ENCODE measurements around the gene CACNA2D2.

CACNA2D2 gene

GRCh38 chr3:50327129-50327528 lies 176.3 kb downstream of the CACNA2D2 start:
- peak overlapping the region; percentile 88 for H3K27ac Mint-ChIP-seq
- ATAC-seq, result no peak

GRCh38 chr3:50326182-50326541 lies 177.3 kb downstream of the CACNA2D2 start:
- no peak overlapping the region for H3K27ac Mint-ChIP-seq
- no peaks in the 10 kb centered on the region for H3K9me3 Mint-ChIP-seq
- H3K4me1 Mint-ChIP-seq, result peaks cover 30% of the 10 kb centered on the region
- peaks cover 57% of the 10 kb centered on the region for H3K36me3 Mint-ChIP-seq
- no peak for DNase-seq (ENCODE audit: low spot score in 2 of 2)
- peak overlapping the region; percentile 80 for H3K4me3 Mint-ChIP-seq
- ATAC-seq, result no peak

More at GRCh38 chr3:50327129-50327528, 176.3 kb downstream of the CACNA2D2 start:
- H3K36me3 Mint-ChIP-seq, result peaks cover 67% of the 10 kb centered on the region
- peaks cover 30% of the 10 kb centered on the region for H3K4me1 Mint-ChIP-seq
- DNase-seq (ENCODE audit: low spot score in 2 of 2), result no peak
- peak overlapping the region; percentile 80 for H3K4me3 Mint-ChIP-seq
- H3K9me3 Mint-ChIP-seq, result no peaks in the 10 kb centered on the region

- no peak overlapping the region for H3K4me3 Mint-ChIP-seq
- no peaks in the 10 kb centered on the region for H3K9me3 Mint-ChIP-seq
- peaks cover 31% of the 10 kb centered on the region for H3K4me1 Mint-ChIP-seq
- peaks cover 52% of the 10 kb centered on the region for H3K36me3 Mint-ChIP-seq
- ATAC-seq (no peak), DNase-seq (ENCODE audit: low spot score in 2 of 2) (no peak)
- peak overlapping the region; percentile 91 for H3K27ac Mint-ChIP-seq
These were observed 177.8 kb downstream of the CACNA2D2 start for GRCh38 chr3:50325497-50326181.

GRCh38 chr3:50325113-50325480 lies 178.3 kb downstream of the CACNA2D2 start:
- H3K4me3 Mint-ChIP-seq, result no peak overlapping the region
- H3K9me3 Mint-ChIP-seq, result no peaks in the 10 kb centered on the region
- H3K4me1 Mint-ChIP-seq, result peaks cover 37% of the 10 kb centered on the region
- peaks cover 46% of the 10 kb centered on the region for H3K36me3 Mint-ChIP-seq
- peak overlapping the region; percentile 91 for H3K27ac Mint-ChIP-seq
- no peak for DNase-seq (ENCODE audit: low spot score in 2 of 2)
- ATAC-seq, result no peak

GRCh38 chr3:50324351-50325112 lies 178.9 kb downstream of the CACNA2D2 start:
- peaks cover 42% of the 10 kb centered on the region for H3K4me1 Mint-ChIP-seq
- no peaks in the 10 kb centered on the region for H3K9me3 Mint-ChIP-seq
- H3K36me3 Mint-ChIP-seq, result peaks cover 41% of the 10 kb centered on the region
- peak; percentile 42 for ATAC-seq
- peak overlapping the region; percentile 91 for H3K27ac Mint-ChIP-seq
- H3K4me3 Mint-ChIP-seq, result no peak overlapping the region
- DNase-seq (ENCODE audit: low spot score in 2 of 2), result peak; percentile 52 to 82

GRCh38 chr3:50323614-50324199 lies 179.7 kb downstream of the CACNA2D2 start:
- Mint-ChIP-seq H3K36me3 (peaks cover 33% of the 10 kb centered on the region), H3K27ac (peak overlapping the region; percentile 91), H3K4me3 (peak overlapping the region; percentile 78), H3K4me1 (peaks cover 50% of the 10 kb centered on the region), H3K9me3 (no peaks in the 10 kb centered on the region)
- no peak for DNase-seq (ENCODE audit: low spot score in 2 of 2)
- ATAC-seq, result no peak

GRCh38 chr3:50323092-50323600 lies 180.3 kb downstream of the CACNA2D2 start:
- DNase-seq (ENCODE audit: low spot score in 2 of 2), result no peak
- peak overlapping the region; percentile 78 for H3K4me3 Mint-ChIP-seq
- H3K9me3 Mint-ChIP-seq, result no peaks in the 10 kb centered on the region
- H3K36me3 Mint-ChIP-seq, result peaks cover 27% of the 10 kb centered on the region
- peaks cover 56% of the 10 kb centered on the region for H3K4me1 Mint-ChIP-seq
- peak overlapping the region; percentile 91 for H3K27ac Mint-ChIP-seq
- ATAC-seq, result no peak

- DNase-seq (ENCODE audit: low spot score in 2 of 2) (no peak), ATAC-seq (no peak)
- Mint-ChIP-seq H3K36me3 (peaks cover 23% of the 10 kb centered on the region), H3K9me3 (no peaks in the 10 kb centered on the region), H3K4me1 (peaks cover 57% of the 10 kb centered on the region), H3K4me3 (peak within 1 kb of the TSS; percentile 78), H3K27ac (peak within 1 kb of the TSS; percentile 98)
These were observed 180.9 kb downstream of the CACNA2D2 start, which contains the start of gene HYAL2 for GRCh38 chr3:50322386-50323091. TSS of gene HYAL2 (minus strand) at chr3:50322745. CDS start at chr3:50320489, 2,256 bp downstream.

- H3K27ac Mint-ChIP-seq, result no peak overlapping the region
- H3K36me3 Mint-ChIP-seq, result peaks cover 23% of the 10 kb centered on the region
- ATAC-seq (no peak), DNase-seq (ENCODE audit: low spot score in 2 of 2) (no peak)
- no peaks in the 10 kb centered on the region for H3K9me3 Mint-ChIP-seq
- peak overlapping the region; percentile 78 for H3K4me3 Mint-ChIP-seq
- peaks cover 55% of the 10 kb centered on the region for H3K4me1 Mint-ChIP-seq
These were observed 181.4 kb downstream of the CACNA2D2 start for GRCh38 chr3:50322115-50322385.

GRCh38 chr3:50321336-50322114 lies 181.9 kb downstream of the CACNA2D2 start:
- peaks cover 55% of the 10 kb centered on the region for H3K4me1 Mint-ChIP-seq
- H3K36me3 Mint-ChIP-seq, result peaks cover 23% of the 10 kb centered on the region
- H3K9me3 Mint-ChIP-seq, result no peaks in the 10 kb centered on the region
- H3K27ac Mint-ChIP-seq, result peak overlapping the region; percentile 98
- peak; percentile 75 for ATAC-seq
- DNase-seq (ENCODE audit: low spot score in 2 of 2), result peak; percentile 77 to 95
- H3K4me3 Mint-ChIP-seq, result peak overlapping the region; percentile 78

- H3K36me3 Mint-ChIP-seq, result peaks cover 22% of the 10 kb centered on the region
- H3K4me3 Mint-ChIP-seq, result peak overlapping the region; percentile 78
- DNase-seq (ENCODE audit: low spot score in 2 of 2) (no peak), ATAC-seq (peak; percentile 55)
- no peaks in the 10 kb centered on the region for H3K9me3 Mint-ChIP-seq
- H3K27ac Mint-ChIP-seq, result peak overlapping the region; percentile 98
- peaks cover 54% of the 10 kb centered on the region for H3K4me1 Mint-ChIP-seq
These were observed 182.5 kb downstream of the CACNA2D2 start for GRCh38 chr3:50320853-50321335.

- peaks cover 15% of the 10 kb centered on the region for H3K36me3 Mint-ChIP-seq
- H3K4me1 Mint-ChIP-seq, result peaks cover 59% of the 10 kb centered on the region
- no peak for ATAC-seq
- H3K4me3 Mint-ChIP-seq, result peak overlapping the region; percentile 78
- H3K9me3 Mint-ChIP-seq, result no peaks in the 10 kb centered on the region
- DNase-seq (ENCODE audit: low spot score in 2 of 2), result no peak
- peak overlapping the region; percentile 98 for H3K27ac Mint-ChIP-seq
These were observed 183.4 kb downstream of the CACNA2D2 start for GRCh38 chr3:50319894-50320625.

- Mint-ChIP-seq H3K9me3 (no peaks in the 10 kb centered on the region), H3K27ac (no peak overlapping the region), H3K4me3 (peak overlapping the region; percentile 78)
These were observed 184.1 kb downstream of the CACNA2D2 start for GRCh38 chr3:50319181-50319893.

More at GRCh38 chr3:50319181-50319893, 184.1 kb downstream of the CACNA2D2 start:
- H3K36me3 Mint-ChIP-seq, result peaks cover 10% of the 10 kb centered on the region
- DNase-seq (ENCODE audit: low spot score in 2 of 2) (no peak), ATAC-seq (no peak)
- peaks cover 61% of the 10 kb centered on the region for H3K4me1 Mint-ChIP-seq

Measured in stimulated activated effector memory CD8-positive, alpha-beta T cell treated with anti-CD3 and anti-CD28 coated beads, Interleukin-12 subunit alpha, Interleukin-12 subunit beta, amount 100 ng/mL, for 72 hours (primary cell).